SKM-1 (cell line): ENCODE measurements around the gene LRPPRC.

Experiments used
- DNase-seq: peaks from one replicate; lab custom pipeline; 2025; ENCODE audit not compliant: unreplicated experiment; lab: John Stamatoyannopoulos, UW

Gene LRPPRC

GRCh38 chr2:43872151-43872550 lies 123.6 kb downstream of the LRPPRC start:
- no peak for DNase-seq

DNA sequence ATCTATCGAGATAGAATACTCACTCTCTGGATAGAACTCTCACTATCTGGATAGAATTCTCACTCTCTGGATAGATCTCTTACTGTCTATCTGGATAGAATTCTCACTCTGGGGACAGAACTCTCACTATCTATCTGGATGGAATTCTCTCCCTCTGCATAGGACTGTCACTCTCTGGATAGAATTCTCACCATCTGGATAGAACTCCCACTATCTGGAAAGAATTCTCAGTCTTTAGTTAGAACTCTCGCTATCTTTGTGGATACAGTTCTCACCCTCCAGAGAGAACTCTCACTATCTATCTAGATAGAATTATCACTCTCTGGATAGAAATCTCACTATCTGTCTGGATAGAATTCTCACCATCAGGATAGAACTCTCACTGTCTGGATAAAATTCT lies 140.5 kb downstream of the LRPPRC start:
- no peak for DNase-seq

- DNase-seq, result no peak
These were observed 141.1 kb downstream of the LRPPRC start for GRCh38 chr2:43854671-43855070.

GRCh38 chr2:43853141-43854081 lies 142.4 kb downstream of the LRPPRC start:
- no peak for DNase-seq

- no peak for DNase-seq
These were observed 143.5 kb downstream of the LRPPRC start for GRCh38 chr2:43852196-43852730.

- DNase-seq, result no peak
These were observed 144.5 kb downstream of the LRPPRC start for GRCh38 chr2:43851011-43851980.

- no peak for DNase-seq
These were observed 147.6 kb downstream of the LRPPRC start for GRCh38 chr2:43848214-43848613.

- DNase-seq, result no peak
These were observed 149.5 kb downstream of the LRPPRC start for GRCh38 chr2:43846140-43846793.

DNA sequence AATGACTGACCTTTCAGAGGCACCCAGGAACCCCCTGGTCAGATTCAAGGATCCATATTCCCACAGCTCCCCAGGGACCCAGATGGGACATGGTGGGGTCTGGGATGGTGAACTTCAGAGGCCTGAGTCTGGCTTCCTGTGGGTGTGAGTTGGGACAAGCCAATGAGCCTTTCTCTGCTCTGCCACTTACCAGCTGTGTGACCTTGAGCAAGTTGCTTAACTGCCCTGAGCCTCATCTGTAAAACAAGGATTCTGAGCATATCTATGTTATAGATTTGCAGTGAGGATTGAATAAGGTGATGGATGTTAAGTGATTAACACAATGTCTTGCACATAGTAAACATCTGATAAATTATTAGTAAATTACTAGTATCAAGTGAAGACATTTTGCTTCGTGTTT lies 150.6 kb downstream of the LRPPRC start:
- DNase-seq, result no peak

DNA sequence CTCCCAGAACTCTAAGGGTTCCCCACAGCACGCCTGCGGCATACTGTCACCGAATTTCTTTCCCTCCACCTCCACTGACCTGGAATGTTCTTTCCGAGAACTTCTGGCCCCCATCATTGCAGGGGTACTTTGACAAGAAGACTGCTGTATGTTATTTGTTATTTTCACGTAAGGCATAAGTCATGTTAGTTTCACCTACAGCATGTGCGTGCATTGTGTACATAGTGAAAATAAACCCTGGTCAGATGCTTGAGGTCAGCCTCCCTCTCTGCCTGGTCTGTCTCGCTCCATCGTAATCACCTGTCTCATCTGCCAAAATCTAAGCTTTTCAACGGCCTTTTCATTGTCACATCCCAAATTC lies 152.9 kb downstream of the LRPPRC start:
- no peak for DNase-seq

GRCh38 chr2:43841949-43842865 lies 153.6 kb downstream of the LRPPRC start:
- no peak for DNase-seq

GRCh38 chr2:43840965-43841364 lies 154.8 kb downstream of the LRPPRC start:
- no peak for DNase-seq

DNA sequence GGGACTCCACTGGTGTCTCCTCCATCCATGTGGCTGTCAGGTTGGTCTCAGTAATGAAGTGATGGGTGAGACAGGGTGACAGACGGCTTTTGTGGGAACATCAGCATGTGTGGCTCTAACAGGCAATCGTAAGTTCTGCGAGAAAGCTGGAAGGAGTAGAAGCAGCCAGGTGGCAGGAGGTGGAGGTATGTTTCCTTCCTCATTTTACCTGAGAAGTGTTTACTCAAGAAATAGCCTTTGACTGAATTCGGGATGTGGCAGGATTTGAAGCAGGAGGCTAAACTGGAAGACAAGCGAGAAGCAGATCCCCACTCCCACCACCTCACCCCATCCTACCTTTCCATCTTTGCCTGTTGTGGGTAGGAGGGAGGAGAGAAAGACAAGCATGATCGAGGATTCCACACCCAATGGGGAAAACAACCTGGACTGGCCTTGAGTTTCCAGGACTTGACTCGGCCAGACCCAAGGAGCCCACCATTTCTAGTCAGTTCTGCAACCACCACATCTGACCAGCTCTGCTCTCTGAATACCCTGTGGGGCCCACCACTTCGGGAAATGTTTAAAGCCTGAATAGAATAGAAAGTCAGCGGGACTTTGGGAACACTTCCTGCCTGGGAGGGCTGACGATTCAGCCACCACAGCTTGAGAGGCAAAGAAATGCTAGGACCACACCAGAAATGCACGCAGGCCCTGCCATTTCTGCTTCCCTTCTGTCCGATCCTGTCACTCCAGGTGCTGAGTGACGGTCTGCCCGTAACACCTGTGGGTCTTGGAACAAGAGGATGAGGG lies 155.8 kb downstream of the LRPPRC start:
- no peak for DNase-seq

GRCh38 chr2:43838560-43839267 lies 157.1 kb downstream of the LRPPRC start, which contains the start of the genes ABCG5 and ABCG8:
Gene ABCG5 (minus strand): TSS chr2:43838839. CDS start chr2:43838679, 160 bp downstream.
Gene ABCG8 (plus strand): TSS chr2:43838971. CDS start chr2:43839054, 83 bp downstream.
- no peak for DNase-seq

GRCh38 chr2:43837831-43838559 lies 157.8 kb downstream of the LRPPRC start:
- no peak for DNase-seq

DNA sequence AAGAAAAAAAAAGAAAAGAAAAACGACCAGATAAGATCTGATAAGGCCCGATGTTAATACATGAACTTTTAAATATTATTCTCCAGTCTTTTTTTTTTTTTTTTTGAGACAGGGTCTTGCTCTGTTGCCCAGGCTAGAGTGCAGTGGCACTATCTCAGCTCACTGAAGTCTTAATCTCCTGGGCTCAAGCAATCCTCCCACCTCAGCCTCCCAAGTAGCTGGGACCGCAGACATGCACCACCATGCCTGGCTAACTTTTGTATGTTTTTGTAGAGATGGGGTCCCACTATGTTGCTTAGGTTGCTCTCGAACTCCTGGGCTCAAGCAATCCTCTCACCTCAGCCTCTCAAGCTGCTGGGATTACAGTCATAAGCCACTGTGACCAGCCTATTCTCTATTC lies 158.8 kb downstream of the LRPPRC start:
- DNase-seq, result no peak
